Activated CD8-positive, alpha-beta memory T cell treated with anti-CD3 and anti-CD28 coated beads for 4 hours (primary cell): ENCODE results near the gene MYCL.

Experiments used
- DNase-seq, 2 donors: peaks; one replicate each; pipeline ENCODE4 v3.0.0-alpha.2; 2020; ENCODE audit warnings: low read depth in 2 of 2

The MYCL gene

GRCh38 chr1:39852876-39853275 is 48.8 kb downstream of the MYCL start:
- DNase-seq, result no peak

- no peak for DNase-seq
Observed at GRCh38 chr1:39852214-39852791, 49.4 kb downstream of the MYCL start.

GRCh38 chr1:39850606-39851216 is 51.0 kb downstream of the MYCL start:
- no peak for DNase-seq

GRCh38 chr1:39849203-39849602 is 52.5 kb downstream of the MYCL start:
- no peak for DNase-seq

GRCh38 chr1:39847940-39848339 is 53.8 kb downstream of the MYCL start:
- no peak for DNase-seq

GRCh38 chr1:39846796-39847195 is 54.9 kb downstream of the MYCL start:
- DNase-seq, result no peak

GRCh38 chr1:39845569-39846566 is 55.8 kb downstream of the MYCL start:
- DNase-seq, result peak; percentile 33 to 54
